Left ventricle myocardium inferior (tissue), 1 donor: ENCODE results near the gene LRRC45. TPM values are rescaled to one million over a fixed set of nuclear protein-coding genes. Genes with fewer than 3 reads are reported as not detected.

Experiments used
- DNase-seq: peaks from one replicate; pipeline ENCODE4 v3.0.0-alpha.2; 2020
- H3K27ac ChIP-seq: fragments of 200-600 bp; replicated peaks from 2 replicates; pipeline ENCODE4 v1.8.0; 2021
- H3K27me3 ChIP-seq: fragments of 200-600 bp; 2 replicates; pipeline ENCODE4 v1.8.0; 2021; ENCODE audit warnings: low read depth
- H3K36me3 ChIP-seq: fragments of 200-600 bp; 2 replicates; pipeline ENCODE4 v1.8.0; 2021
- H3K4me1 ChIP-seq: fragments of 200-600 bp; 2 replicates; pipeline ENCODE4 v1.8.0; 2021
- H3K4me3 ChIP-seq: fragments of 200-600 bp; 2 replicates; pipeline ENCODE4 v1.8.0; 2021; ENCODE audit warnings: mild to moderate bottlenecking, moderate library complexity
- H3K9me3 ChIP-seq: fragments of 200-600 bp; replicated peaks from 2 replicates; pipeline ENCODE4 v1.8.0; 2021
- intact Hi-C: fragments of 100-400 bp; cut with micrococcal nuclease; formaldehyde crosslinking; loops from one replicate; pipeline ENCODE4 v1.11.0; 2022
- total RNA-seq: library from RNA; stranded (reverse); fragmentation: NEBNext Ultra II Directional; extraction: Animal tissue kit (Norgen Biotek cat#: 25700); gene quantifications from one replicate; pipeline ENCODE4 v1.2.1, GENCODE V29; 2021
- TF ChIP-seq, protein P1 (sequence below): fragments of 200-600 bp; IDR thresholded peaks from 2 replicates; pipeline ENCODE4 v1.8.0; 2021; ENCODE audit warnings: antibody characterized with exemption, mild to moderate bottlenecking, borderline replicate concordance
- donor health status: DM: no; HTN: yes; CAD: no; lungs with severe emphysema.

Gene LRRC45
- total RNA-seq, 1 donor from 2014 or later: 4.3 TPM

- H3K4me1 ChIP-seq: peaks cover 37% of the 10 kb centered on the region
- intact Hi-C loops: no loop called here
- H3K27ac ChIP-seq: peak overlapping the region; percentile 96
- DNase-seq: peak; percentile 56
- no peaks in the 10 kb centered on the region for H3K36me3 ChIP-seq
- TF ChIP-seq, protein P1, sequence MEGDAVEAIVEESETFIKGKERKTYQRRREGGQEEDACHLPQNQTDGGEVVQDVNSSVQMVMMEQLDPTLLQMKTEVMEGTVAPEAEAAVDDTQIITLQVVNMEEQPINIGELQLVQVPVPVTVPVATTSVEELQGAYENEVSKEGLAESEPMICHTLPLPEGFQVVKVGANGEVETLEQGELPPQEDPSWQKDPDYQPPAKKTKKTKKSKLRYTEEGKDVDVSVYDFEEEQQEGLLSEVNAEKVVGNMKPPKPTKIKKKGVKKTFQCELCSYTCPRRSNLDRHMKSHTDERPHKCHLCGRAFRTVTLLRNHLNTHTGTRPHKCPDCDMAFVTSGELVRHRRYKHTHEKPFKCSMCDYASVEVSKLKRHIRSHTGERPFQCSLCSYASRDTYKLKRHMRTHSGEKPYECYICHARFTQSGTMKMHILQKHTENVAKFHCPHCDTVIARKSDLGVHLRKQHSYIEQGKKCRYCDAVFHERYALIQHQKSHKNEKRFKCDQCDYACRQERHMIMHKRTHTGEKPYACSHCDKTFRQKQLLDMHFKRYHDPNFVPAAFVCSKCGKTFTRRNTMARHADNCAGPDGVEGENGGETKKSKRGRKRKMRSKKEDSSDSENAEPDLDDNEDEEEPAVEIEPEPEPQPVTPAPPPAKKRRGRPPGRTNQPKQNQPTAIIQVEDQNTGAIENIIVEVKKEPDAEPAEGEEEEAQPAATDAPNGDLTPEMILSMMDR: no peak
- peak overlapping the region; percentile 33 for H3K4me3 ChIP-seq
- H3K9me3 ChIP-seq: no peaks in the 10 kb centered on the region
- no peaks in the 10 kb centered on the region for H3K27me3 ChIP-seq
Measured at GRCh38 chr17:82013772-82014321, 9.3 kb upstream of the LRRC45 start.

GRCh38 chr17:82014432-82014831, 8.7 kb upstream of the LRRC45 start:
- Histone ChIP-seq H3K4me3 (no peak overlapping the region), H3K4me1 (peaks cover 31% of the 10 kb centered on the region), H3K27me3 (no peaks in the 10 kb centered on the region), H3K9me3 (no peaks in the 10 kb centered on the region), H3K36me3 (no peaks in the 10 kb centered on the region), H3K27ac (peak overlapping the region; percentile 96)
- intact Hi-C loops: no loop called here
- DNase-seq: no peak
- TF ChIP-seq, protein P1: no peak

- Histone ChIP-seq H3K27me3 (no peaks in the 10 kb centered on the region), H3K4me3 (no peak overlapping the region), H3K9me3 (no peaks in the 10 kb centered on the region), H3K27ac (no peak overlapping the region), H3K4me1 (peaks cover 30% of the 10 kb centered on the region), H3K36me3 (no peaks in the 10 kb centered on the region)
- TF ChIP-seq, protein P1: no peak
- intact Hi-C loops: no loop called here
- no peak for DNase-seq
Measured at GRCh38 chr17:82014971-82015310, 8.2 kb upstream of the LRRC45 start.

GRCh38 chr17:82015311-82015971, 7.7 kb upstream of the LRRC45 start:
- H3K9me3 ChIP-seq: no peaks in the 10 kb centered on the region
- TF ChIP-seq, protein P1: no peak
- H3K4me3 ChIP-seq: no peak overlapping the region
- no peak for DNase-seq
- H3K36me3 ChIP-seq: no peaks in the 10 kb centered on the region
- intact Hi-C loops: no loop called here
- no peak overlapping the region for H3K27ac ChIP-seq
- peaks cover 31% of the 10 kb centered on the region for H3K4me1 ChIP-seq
- no peaks in the 10 kb centered on the region for H3K27me3 ChIP-seq

DNA sequence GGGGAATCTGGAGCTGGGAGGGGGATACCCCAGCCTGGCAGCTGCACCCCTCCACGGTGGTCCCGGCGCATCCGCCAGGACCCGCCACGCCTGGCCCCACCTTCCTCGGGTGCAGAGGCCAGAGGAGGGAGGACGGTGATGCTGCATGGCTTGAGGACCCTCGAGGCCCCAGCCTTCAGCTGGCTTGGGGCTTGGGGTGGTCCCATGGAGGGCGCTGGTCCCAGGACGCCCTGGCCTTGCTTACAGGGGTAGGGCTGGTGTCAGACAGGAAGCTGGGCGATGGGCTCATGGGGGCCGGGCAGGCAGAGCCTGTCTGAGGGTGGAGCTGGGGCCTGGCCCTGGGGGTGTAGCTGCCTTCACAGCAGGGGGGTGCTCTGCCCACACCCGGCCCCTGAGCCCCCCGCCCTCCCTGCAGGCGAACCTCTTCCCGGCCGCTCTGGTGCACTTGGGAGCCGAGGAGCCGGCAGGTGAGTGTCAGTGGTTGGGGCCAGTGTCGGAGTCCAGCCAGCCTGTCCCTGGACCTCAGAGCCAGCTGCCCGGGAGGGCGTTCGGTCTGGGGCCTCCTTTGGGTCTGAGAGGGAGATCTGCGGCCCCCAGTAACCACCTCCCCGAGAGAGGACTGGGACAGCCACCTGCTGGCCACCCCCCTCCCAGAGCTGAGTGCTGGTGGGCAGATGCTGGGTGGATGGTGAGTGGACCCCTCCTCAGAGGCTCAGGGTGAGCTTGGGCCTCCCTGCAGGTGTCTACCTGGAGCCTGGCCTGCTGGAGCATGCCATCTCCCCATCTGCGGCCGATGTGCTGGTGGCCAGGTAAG, 6.8 kb upstream of the LRRC45 start:
- H3K27ac ChIP-seq: no peak overlapping the region
- peaks cover 38% of the 10 kb centered on the region for H3K4me1 ChIP-seq
- H3K9me3 ChIP-seq: no peaks in the 10 kb centered on the region
- H3K27me3 ChIP-seq: no peaks in the 10 kb centered on the region
- TF ChIP-seq, protein P1: no peak
- no peaks in the 10 kb centered on the region for H3K36me3 ChIP-seq
- intact Hi-C loops: no loop called here
- no peak for DNase-seq
- H3K4me3 ChIP-seq: no peak overlapping the region
